Upper lobe of left lung (tissue), 6 donors: ENCODE results near the gene SLITRK5. TPM values are rescaled to one million over a fixed set of nuclear protein-coding genes. Genes with fewer than 3 reads are reported as not detected.
A peak's percentile ranks its signal among the peaks of the same experiment; 100 is the strongest.

ENCODE experiments used
- ATAC-seq, 2 donors: fragments of 200-7000 bp; cut with Tn5 transposase; one replicate each; pipeline ENCODE4 v1.9.1; 2022; ENCODE audit warnings: mild to moderate bottlenecking in 2 of 2, moderate library complexity in 2 of 2; ENCODE audit not compliant: low FRiP score in 2 of 2
- DNase-seq, 2 donors: peaks; one replicate each; pipeline ENCODE4 v3.0.0-alpha.2; 2019 to 2020
- H3K27ac ChIP-seq, 4 donors: fragments of 200-600 bp; sonication (generic); one replicate each; pipeline ENCODE4 v1.5.1; 2016 to 2019
- H3K27me3 ChIP-seq, 4 donors: fragments of 200-600 bp; sonication (generic); one replicate each; pipeline ENCODE4 v1.5.1; 2017 to 2019
- H3K36me3 ChIP-seq, 4 donors: fragments of 200-600 bp; sonication (generic); one replicate each; pipeline ENCODE4 v1.5.1; 2016 to 2019
- H3K4me1 ChIP-seq, 4 donors: fragments of 200-600 bp; sonication (generic); one replicate each; pipeline ENCODE4 v1.5.1; 2018 to 2019
- H3K4me3 ChIP-seq, 4 donors: fragments of 200-600 bp; sonication (generic); one replicate each; pipeline ENCODE4 v1.5.1; 2017 to 2019; ENCODE audit warnings: mild to moderate bottlenecking in 2 of 4, moderate library complexity in 1 of 4
- H3K9me3 ChIP-seq, 4 donors: fragments of 200-600 bp; sonication (generic); one replicate each; pipeline ENCODE4 v1.5.1; 2018 to 2019
- EP300 ChIP-seq, 4 donors: sonication (generic); formaldehyde crosslinking; IDR thresholded peaks; one replicate each; pipeline ENCODE4 v1.5.1; 2017; ENCODE audit warnings: antibody characterized with exemption in 4 of 4, control low read depth in 2 of 4
- POLR2A ChIP-seq, 4 donors: fragments of 450-650 bp; IDR thresholded peaks; one replicate each; pipeline ENCODE4 v1.5.1; 2016 to 2017; ENCODE audit warnings: antibody characterized with exemption in 4 of 4, mild to moderate bottlenecking in 2 of 4
- POLR2AphosphoS5 ChIP-seq, 2 donors: sonication (generic); formaldehyde crosslinking; IDR thresholded peaks; one replicate each; pipeline ENCODE4 v1.5.1; 2017; ENCODE audit warnings: antibody characterized with exemption in 2 of 2
- WGBS, 2 donors: methylation state at CpG; one replicate each; pipeline ENCODE4 v1.1.5; 2017 to 2018; 5-methylcytosine and 5-hydroxymethylcytosine counted together
- total RNA-seq, 6 donors: library from RNA; depleted of rRNA in 4 of 6; stranded (reverse); fragments of >200 nt in 4 of 6; gene quantifications; one replicate each; pipeline versions ENCODE4 v1.1.0 to v1.2.1, GENCODE V29; 2016 to 2021
- TF ChIP-seq, protein P1 (sequence below), 6 experiments: fragments of 450-650 bp in 4 of 6; fragments of 200-600 bp in 2 of 6; sonication (generic) in 2 of 6; IDR thresholded peaks; one replicate each; pipeline ENCODE4 v1.5.1; 2016 to 2019; ENCODE audit warnings: antibody characterized with exemption in 6 of 6
- donor health status: DM: no; HTN: no; CAD: no; lungs with moderate emphysema.
- donor health status: DM: no; HTN: yes; CAD: no; lungs with severe emphysema.

The SLITRK5 gene
- total RNA-seq, 6 donors from 2014 or later = under 0.01 to 0.49 (median 0.03) TPM; not detected in 1

DNA sequence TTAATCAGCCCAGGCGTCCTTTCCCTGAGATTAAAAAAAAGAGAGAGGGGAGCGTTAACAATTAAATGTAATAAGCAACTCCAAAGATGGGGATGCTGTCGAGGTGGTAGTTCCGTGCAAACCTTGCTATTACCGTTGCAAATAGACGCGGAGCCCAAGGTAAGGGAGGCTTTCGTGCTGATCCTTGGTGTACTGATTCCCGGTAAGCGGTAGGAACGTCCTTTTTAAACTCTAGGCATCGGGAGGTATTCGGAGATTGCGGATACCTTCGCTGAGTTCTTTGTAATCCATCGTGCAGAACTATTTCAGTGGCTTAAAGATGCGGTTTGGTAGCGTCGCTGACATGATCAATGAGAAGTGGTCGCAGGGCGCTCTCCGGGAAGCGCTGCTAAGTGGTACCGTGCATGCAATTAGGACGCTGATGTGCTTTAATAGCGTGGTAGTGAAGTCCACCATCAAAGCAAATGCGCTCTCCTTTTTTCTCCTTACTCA, 3.1 kb downstream of the SLITRK5 start:
- peaks cover 0 to 36% (median 16%) of the 10 kb centered on the region in 4 donors for H3K27me3 ChIP-seq
- ATAC-seq (no peak), DNase-seq (no peak)
- H3K4me3 ChIP-seq = peak overlapping the region in 1 of 4 donors; percentile 52
- H3K9me3 ChIP-seq = no peaks in the 10 kb centered on the region
- WGBS, 2 donors = 2 to 4% methylated on average over 27 of the region's 27 CpGs
- TF ChIP-seq EP300 (IDR thresholded peaks at IDR 0.05) = no peak
- TF ChIP-seq POLR2AphosphoS5 (IDR thresholded peaks at IDR 0.05) = no peak
- TF ChIP-seq POLR2A (IDR thresholded peaks at IDR 0.05) = no peak
- TF ChIP-seq, protein P1, sequence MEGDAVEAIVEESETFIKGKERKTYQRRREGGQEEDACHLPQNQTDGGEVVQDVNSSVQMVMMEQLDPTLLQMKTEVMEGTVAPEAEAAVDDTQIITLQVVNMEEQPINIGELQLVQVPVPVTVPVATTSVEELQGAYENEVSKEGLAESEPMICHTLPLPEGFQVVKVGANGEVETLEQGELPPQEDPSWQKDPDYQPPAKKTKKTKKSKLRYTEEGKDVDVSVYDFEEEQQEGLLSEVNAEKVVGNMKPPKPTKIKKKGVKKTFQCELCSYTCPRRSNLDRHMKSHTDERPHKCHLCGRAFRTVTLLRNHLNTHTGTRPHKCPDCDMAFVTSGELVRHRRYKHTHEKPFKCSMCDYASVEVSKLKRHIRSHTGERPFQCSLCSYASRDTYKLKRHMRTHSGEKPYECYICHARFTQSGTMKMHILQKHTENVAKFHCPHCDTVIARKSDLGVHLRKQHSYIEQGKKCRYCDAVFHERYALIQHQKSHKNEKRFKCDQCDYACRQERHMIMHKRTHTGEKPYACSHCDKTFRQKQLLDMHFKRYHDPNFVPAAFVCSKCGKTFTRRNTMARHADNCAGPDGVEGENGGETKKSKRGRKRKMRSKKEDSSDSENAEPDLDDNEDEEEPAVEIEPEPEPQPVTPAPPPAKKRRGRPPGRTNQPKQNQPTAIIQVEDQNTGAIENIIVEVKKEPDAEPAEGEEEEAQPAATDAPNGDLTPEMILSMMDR (IDR thresholded peaks at IDR 0.05) = no peak
- H3K36me3 ChIP-seq = no peaks in the 10 kb centered on the region
- H3K4me1 ChIP-seq = peaks cover 35 to 57% (median 37%) of the 10 kb centered on the region in 4 donors
- no peak overlapping the region for H3K27ac ChIP-seq

DNA sequence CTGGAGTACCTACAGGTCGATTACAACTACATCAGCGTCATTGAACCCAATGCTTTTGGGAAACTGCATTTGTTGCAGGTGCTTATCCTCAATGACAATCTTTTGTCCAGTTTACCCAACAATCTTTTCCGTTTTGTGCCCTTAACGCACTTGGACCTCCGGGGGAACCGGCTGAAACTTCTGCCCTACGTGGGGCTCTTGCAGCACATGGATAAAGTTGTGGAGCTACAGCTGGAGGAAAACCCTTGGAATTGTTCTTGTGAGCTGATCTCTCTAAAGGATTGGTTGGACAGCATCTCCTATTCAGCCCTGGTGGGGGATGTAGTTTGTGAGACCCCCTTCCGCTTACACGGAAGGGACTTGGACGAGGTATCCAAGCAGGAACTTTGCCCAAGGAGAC, 4.7 kb downstream of the SLITRK5 start:
- DNase-seq (no peak), ATAC-seq (no peak)
- no peak overlapping the region for H3K4me3 ChIP-seq
- H3K27me3 ChIP-seq = peaks cover 0 to 36% (median 16%) of the 10 kb centered on the region in 4 donors
- 75 to 86% methylated on average over 9 to 10 of the region's 10 CpGs for WGBS, 2 donors
- no peaks in the 10 kb centered on the region for H3K9me3 ChIP-seq
- TF ChIP-seq, protein P1 (IDR thresholded peaks at IDR 0.05) = no peak
- no peak for TF ChIP-seq EP300 (IDR thresholded peaks at IDR 0.05)
- no peak for TF ChIP-seq POLR2A (IDR thresholded peaks at IDR 0.05)
- no peak for TF ChIP-seq POLR2AphosphoS5 (IDR thresholded peaks at IDR 0.05)
- peaks cover 35 to 54% (median 35%) of the 10 kb centered on the region in 4 donors for H3K4me1 ChIP-seq
- H3K27ac ChIP-seq = no peak overlapping the region
- no peaks in the 10 kb centered on the region for H3K36me3 ChIP-seq

DNA sequence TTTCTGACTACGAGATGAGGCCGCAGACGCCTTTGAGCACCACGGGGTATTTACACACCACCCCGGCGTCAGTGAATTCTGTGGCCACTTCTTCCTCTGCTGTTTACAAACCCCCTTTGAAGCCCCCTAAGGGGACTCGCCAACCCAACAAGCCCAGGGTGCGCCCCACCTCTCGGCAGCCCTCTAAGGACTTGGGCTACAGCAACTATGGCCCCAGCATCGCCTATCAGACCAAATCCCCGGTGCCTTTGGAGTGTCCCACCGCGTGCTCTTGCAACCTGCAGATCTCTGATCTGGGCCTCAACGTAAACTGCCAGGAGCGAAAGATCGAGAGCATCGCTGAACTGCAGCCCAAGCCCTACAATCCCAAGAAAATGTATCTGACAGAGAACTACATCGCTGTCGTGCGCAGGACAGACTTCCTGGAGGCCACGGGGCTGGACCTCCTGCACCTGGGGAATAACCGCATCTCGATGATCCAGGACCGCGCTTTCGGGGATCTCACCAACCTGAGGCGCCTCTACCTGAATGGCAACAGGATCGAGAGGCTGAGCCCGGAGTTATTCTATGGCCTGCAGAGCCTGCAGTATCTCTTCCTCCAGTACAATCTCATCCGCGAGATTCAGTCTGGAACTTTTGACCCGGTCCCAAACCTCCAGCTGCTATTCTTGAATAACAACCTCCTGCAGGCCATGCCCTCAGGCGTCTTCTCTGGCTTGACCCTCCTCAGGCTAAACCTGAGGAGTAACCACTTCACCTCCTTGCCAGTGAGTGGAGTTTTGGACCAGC, 5.3 kb downstream of the SLITRK5 start:
- Histone ChIP-seq H3K9me3 (no peaks in the 10 kb centered on the region), H3K4me3 (no peak overlapping the region), H3K27ac (no peak overlapping the region), H3K27me3 (peaks cover 0 to 36% (median 16%) of the 10 kb centered on the region in 4 donors), H3K4me1 (peaks cover 29 to 48% (median 32%) of the 10 kb centered on the region in 4 donors), H3K36me3 (no peaks in the 10 kb centered on the region)
- no peak for ATAC-seq
- 85 to 87% methylated on average over 33 of the region's 33 CpGs for WGBS, 2 donors
- peak in 1 of 2 donors; percentile 10 for DNase-seq
- no peak for TF ChIP-seq POLR2AphosphoS5 (IDR thresholded peaks at IDR 0.05)
- TF ChIP-seq, protein P1 (IDR thresholded peaks at IDR 0.05) = no peak
- no peak for TF ChIP-seq POLR2A (IDR thresholded peaks at IDR 0.05)
- no peak for TF ChIP-seq EP300 (IDR thresholded peaks at IDR 0.05)

DNA sequence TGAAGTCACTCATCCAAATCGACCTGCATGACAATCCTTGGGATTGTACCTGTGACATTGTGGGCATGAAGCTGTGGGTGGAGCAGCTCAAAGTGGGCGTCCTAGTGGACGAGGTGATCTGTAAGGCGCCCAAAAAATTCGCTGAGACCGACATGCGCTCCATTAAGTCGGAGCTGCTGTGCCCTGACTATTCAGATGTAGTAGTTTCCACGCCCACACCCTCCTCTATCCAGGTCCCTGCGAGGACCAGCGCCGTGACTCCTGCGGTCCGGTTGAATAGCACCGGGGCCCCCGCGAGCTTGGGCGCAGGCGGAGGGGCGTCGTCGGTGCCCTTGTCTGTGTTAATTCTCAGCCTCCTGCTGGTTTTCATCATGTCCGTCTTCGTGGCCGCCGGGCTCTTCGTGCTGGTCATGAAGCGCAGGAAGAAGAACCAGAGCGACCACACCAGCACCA, 5.9 kb downstream of the SLITRK5 start:
- H3K4me3 ChIP-seq = peak overlapping the region in 3 of 4 donors; percentile 40 to 53 (median 52)
- 51 to 68% methylated on average over 11 to 27 of the region's 29 CpGs for WGBS, 2 donors
- peaks cover 23 to 41% (median 26%) of the 10 kb centered on the region in 4 donors for H3K4me1 ChIP-seq
- H3K27me3 ChIP-seq = peaks cover 0 to 30% (median 15%) of the 10 kb centered on the region in 4 donors
- peak in 1 of 2 donors; percentile 47 for ATAC-seq
- H3K27ac ChIP-seq = no peak overlapping the region
- TF ChIP-seq POLR2AphosphoS5 (IDR thresholded peaks at IDR 0.05) (no peak), EP300 (IDR thresholded peaks at IDR 0.05) (no peak), POLR2A (IDR thresholded peaks at IDR 0.05) (no peak)
- TF ChIP-seq, protein P1 (IDR thresholded peaks at IDR 0.05) = no peak
- DNase-seq = no peak
- H3K36me3 ChIP-seq = no peaks in the 10 kb centered on the region
- no peaks in the 10 kb centered on the region for H3K9me3 ChIP-seq
